Stimulated activated CD4-positive, alpha-beta T cell treated with anti-CD3 and anti-CD28 coated beads, Interleukin-2, amount 100 ng/mL, for 4 hours (primary cell): Measurements from ENCODE around the gene INO80B.
"Not testable (repeated sequence)": the region's sequence is repeated elsewhere in the genome, so short reads cannot be mapped to it uniquely, and the experiment has no call there.

Experiments
- DNase-seq: peaks from one replicate; pipeline ENCODE4 v3.0.0-alpha.2; 2020; ENCODE audit warnings: low read depth

The INO80B gene

GRCh38 chr2:74426181-74426758, 28.6 kb upstream of the INO80B start:
- no peak for DNase-seq

- no peak for DNase-seq
These were observed 27.3 kb upstream of the INO80B start for GRCh38 chr2:74427551-74427950.

GRCh38 chr2:74428675-74429074, 26.2 kb upstream of the INO80B start:
- no peak for DNase-seq

- DNase-seq: no peak
These were observed 25.1 kb upstream of the INO80B start for GRCh38 chr2:74429487-74430451.

GRCh38 chr2:74430502-74430901, 24.4 kb upstream of the INO80B start:
- no peak for DNase-seq

GRCh38 chr2:74436111-74436805, 18.6 kb upstream of the INO80B start:
- DNase-seq: no peak

GRCh38 chr2:74436848-74437695, 17.8 kb upstream of the INO80B start:
- DNase-seq: no peak

GRCh38 chr2:74438248-74438647, 16.6 kb upstream of the INO80B start:
- DNase-seq: no peak

- no peak for DNase-seq
These were observed 15.5 kb upstream of the INO80B start for GRCh38 chr2:74439373-74439772.

GRCh38 chr2:74439803-74440377, 15.0 kb upstream of the INO80B start:
- no peak for DNase-seq

- no peak for DNase-seq
These were observed 14.3 kb upstream of the INO80B start for GRCh38 chr2:74440378-74441169.

- DNase-seq: no peak
These were observed 13.7 kb upstream of the INO80B start for GRCh38 chr2:74441170-74441689.

GRCh38 chr2:74441690-74442482, 13.0 kb upstream of the INO80B start, which contains the start of gene RTKN:
RTKN (minus strand) TSS chr2:74441937; CDS start chr2:74441816, 121 bp downstream.
- no peak for DNase-seq

- not testable (repeated sequence) for DNase-seq
These were observed 12.2 kb upstream of the INO80B start for GRCh38 chr2:74442483-74443297.

- DNase-seq: no peak
These were observed 10.2 kb upstream of the INO80B start for GRCh38 chr2:74444498-74445318.

GRCh38 chr2:74447230-74447999, 7.5 kb upstream of the INO80B start:
- no peak for DNase-seq

GRCh38 chr2:74448771-74449170, 6.1 kb upstream of the INO80B start:
- no peak for DNase-seq
